ENCODE measurements around the gene ZNF746. TPM values are rescaled to one million over a fixed set of nuclear protein-coding genes. Genes with fewer than 3 reads are reported as not detected.

Gene ZNF746
- total RNA-seq, 2 donors from 2014 or later: 20.1 to 22.3 TPM

- H3K4me1 ChIP-seq (ENCODE audit: control insufficient read depth, insufficient read depth, low read length): no peaks in the 10 kb centered on the region
- Mint-ChIP-seq H3K9me3 (peaks cover 31% of the 10 kb centered on the region), H3K4me3 (no peak overlapping the region), H3K36me3 (ENCODE audit: low read depth) (peaks cover 84% of the 10 kb centered on the region), H3K4me1 (peaks cover 7% of the 10 kb centered on the region), H3K27me3 (ENCODE audit: insufficient read depth) (no peaks in the 10 kb centered on the region), H3K27ac (no peak overlapping the region)
- DNase-seq: no peak
- peaks cover 68% of the 10 kb centered on the region for H3K36me3 ChIP-seq (ENCODE audit: control insufficient read depth, insufficient read depth, low read length)
- no peak for TF ChIP-seq CTCF (conservative IDR thresholded peaks at IDR 0.05)
- H3K9me3 ChIP-seq (ENCODE audit: control insufficient read depth, low read length): peaks cover 30% of the 10 kb centered on the region
- no peak overlapping the region for H3K9ac ChIP-seq (ENCODE audit: extremely low read depth, low read length, poor library complexity, severe bottlenecking)
- 95 to 96% methylated on average over 17 to 21 of the region's 21 CpGs for WGBS, 2 experiments (ENCODE audit: insufficient coverage in 1 of 2, insufficient read length in 1 of 2)
- H3K27me3 ChIP-seq (ENCODE audit: control insufficient read depth, insufficient read depth, low read length, poor library complexity, severe bottlenecking): no peaks in the 10 kb centered on the region
- H3K4me3 ChIP-seq (ENCODE audit: low read length): no peak overlapping the region
- no peak overlapping the region for H3K27ac ChIP-seq (ENCODE audit: low read depth, low read length)
These were observed 22.2 kb downstream of the ZNF746 start for GRCh38 chr7:149475121-149476045.

GRCh38 chr7:149474309-149475120 is 23.1 kb downstream of the ZNF746 start:
- Mint-ChIP-seq H3K4me1 (peaks cover 7% of the 10 kb centered on the region), H3K4me3 (no peak overlapping the region), H3K27ac (no peak overlapping the region), H3K36me3 (ENCODE audit: low read depth) (peaks cover 76% of the 10 kb centered on the region), H3K27me3 (ENCODE audit: insufficient read depth) (no peaks in the 10 kb centered on the region), H3K9me3 (peaks cover 25% of the 10 kb centered on the region)
- Histone ChIP-seq H3K4me3 (ENCODE audit: low read length) (no peak overlapping the region), H3K4me1 (ENCODE audit: control insufficient read depth, insufficient read depth, low read length) (no peaks in the 10 kb centered on the region), H3K36me3 (ENCODE audit: control insufficient read depth, insufficient read depth, low read length) (peaks cover 61% of the 10 kb centered on the region), H3K9me3 (ENCODE audit: control insufficient read depth, low read length) (peaks cover 21% of the 10 kb centered on the region), H3K9ac (ENCODE audit: extremely low read depth, low read length, poor library complexity, severe bottlenecking) (no peak overlapping the region), H3K27me3 (ENCODE audit: control insufficient read depth, insufficient read depth, low read length, poor library complexity, severe bottlenecking) (no peaks in the 10 kb centered on the region), H3K27ac (ENCODE audit: low read depth, low read length) (no peak overlapping the region)
- no peak for TF ChIP-seq CTCF (conservative IDR thresholded peaks at IDR 0.05)
- WGBS, 2 experiments (ENCODE audit: insufficient coverage in 1 of 2, insufficient read length in 1 of 2): 96 to 97% methylated on average over 56 to 77 of the region's 77 CpGs
- DNase-seq: no peak

GRCh38 chr7:149473251-149473650 is 24.4 kb downstream of the ZNF746 start:
- H3K9me3 ChIP-seq (ENCODE audit: control insufficient read depth, low read length): peaks cover 8% of the 10 kb centered on the region
- WGBS, 2 experiments (ENCODE audit: insufficient coverage in 1 of 2, insufficient read length in 1 of 2): 91 to 98% methylated on average over 6 of the region's 6 CpGs
- no peak for DNase-seq
- H3K27me3 ChIP-seq (ENCODE audit: control insufficient read depth, insufficient read depth, low read length, poor library complexity, severe bottlenecking): no peaks in the 10 kb centered on the region
- Mint-ChIP-seq H3K9me3 (peaks cover 12% of the 10 kb centered on the region), H3K27me3 (ENCODE audit: insufficient read depth) (no peaks in the 10 kb centered on the region), H3K4me3 (no peak overlapping the region), H3K4me1 (peaks cover 7% of the 10 kb centered on the region), H3K36me3 (ENCODE audit: low read depth) (peaks cover 64% of the 10 kb centered on the region), H3K27ac (no peak overlapping the region)
- no peak for TF ChIP-seq CTCF (conservative IDR thresholded peaks at IDR 0.05)
- peaks cover 49% of the 10 kb centered on the region for H3K36me3 ChIP-seq (ENCODE audit: control insufficient read depth, insufficient read depth, low read length)
- no peak overlapping the region for H3K4me3 ChIP-seq (ENCODE audit: low read length)
- no peak overlapping the region for H3K27ac ChIP-seq (ENCODE audit: low read depth, low read length)
- H3K9ac ChIP-seq (ENCODE audit: extremely low read depth, low read length, poor library complexity, severe bottlenecking): no peak overlapping the region
- H3K4me1 ChIP-seq (ENCODE audit: control insufficient read depth, insufficient read depth, low read length): no peaks in the 10 kb centered on the region

Data from endodermal cell (in vitro differentiated cells).